Activated B cell treated with CpG ODN at 0.5 μM for 24 hours (primary cell): ENCODE measurements around the gene HEPHL1. TPM values are rescaled to one million over a fixed set of nuclear protein-coding genes. Genes with fewer than 3 reads are reported as not detected.
"Not testable (repeated sequence)": the region's sequence is repeated elsewhere in the genome, so short reads cannot be mapped to it uniquely, and the experiment has no call there.

ENCODE experiments used
- ATAC-seq: fragments of 200-7000 bp; cut with Tn5 transposase; one replicate; pipeline ENCODE4 v1.10.0; 2021; ENCODE audit warnings: low read depth, mild to moderate bottlenecking, moderate library complexity
- CTCF ChIA-PET: fragments of 350-600 bp; sonication (Branson Sonifier 250); formaldehyde crosslinking; loops from one replicate; lab custom pipeline; 2021; ENCODE audit warnings: antibody characterized with exemption; lab: Charles Lee
- POLR2A ChIA-PET: fragments of 350-600 bp; sonication (Branson Sonifier 250); formaldehyde crosslinking; loops from one replicate; lab custom pipeline; 2021; ENCODE audit warnings: antibody characterized with exemption; lab: Charles Lee
- DNase-seq: peaks from one replicate; pipeline ENCODE4 v3.0.0; 2022
- H3K27ac Mint-ChIP-seq: one replicate; pipeline ENCODE4 v1.8.0; 2020; ENCODE audit warnings: mixed read lengths
- H3K27me3 Mint-ChIP-seq: one replicate; pipeline ENCODE4 v1.8.0; 2021; ENCODE audit warnings: mixed read lengths
- H3K36me3 Mint-ChIP-seq: one replicate; pipeline ENCODE4 v1.8.0; 2021; ENCODE audit warnings: low read depth, mixed read lengths
- H3K4me1 Mint-ChIP-seq: one replicate; pipeline ENCODE4 v1.8.0; 2021; ENCODE audit warnings: mixed read lengths
- H3K4me3 Mint-ChIP-seq: one replicate; pipeline ENCODE4 v1.8.0; 2020; ENCODE audit warnings: mild to moderate bottlenecking, mixed read lengths
- H3K9me3 Mint-ChIP-seq: one replicate; pipeline ENCODE4 v1.8.0; 2020; ENCODE audit warnings: mixed read lengths
- intact Hi-C: fragments of 100-400 bp; cut with micrococcal nuclease; formaldehyde crosslinking; loops from one replicate; pipeline ENCODE4 v1.15.1; 2024
- total RNA-seq: library from RNA; stranded (reverse); gene quantifications from 2 replicates; pipeline ENCODE4 v1.2.3, GENCODE V29; 2022
- TF ChIP-seq, protein P1 (sequence below): fragments of 200-600 bp; IDR thresholded peaks from one replicate; pipeline ENCODE4 v1.8.0; 2022; ENCODE audit warnings: antibody characterized with exemption, mild to moderate bottlenecking

The HEPHL1 gene
- total RNA-seq, 1 donor from 2014 or later, result not detected

DNA sequence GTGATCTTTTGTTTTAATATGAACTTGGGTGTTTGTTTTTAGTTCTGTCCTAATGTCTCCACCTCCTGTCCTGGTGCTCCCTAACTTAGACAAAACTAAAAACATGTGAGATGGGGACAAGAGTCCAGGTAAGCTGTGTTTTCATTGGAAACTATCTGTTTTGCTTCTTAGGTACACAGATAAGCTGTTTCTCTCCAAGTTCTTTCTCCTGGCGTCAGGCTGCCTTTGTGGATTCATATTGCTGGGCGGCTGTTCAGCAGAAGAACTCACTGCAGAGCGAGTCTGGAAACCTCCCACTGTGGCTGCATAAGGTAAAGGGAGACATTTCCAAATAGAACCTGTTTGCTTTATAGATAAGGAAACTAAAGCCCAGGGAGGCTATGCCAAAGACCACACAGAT lies 132.2 kb downstream of the HEPHL1 start:
- intact Hi-C loops, result no loop called here
- CTCF ChIA-PET, result no interaction called here
- H3K4me3 Mint-ChIP-seq, result no peak overlapping the region

DNA sequence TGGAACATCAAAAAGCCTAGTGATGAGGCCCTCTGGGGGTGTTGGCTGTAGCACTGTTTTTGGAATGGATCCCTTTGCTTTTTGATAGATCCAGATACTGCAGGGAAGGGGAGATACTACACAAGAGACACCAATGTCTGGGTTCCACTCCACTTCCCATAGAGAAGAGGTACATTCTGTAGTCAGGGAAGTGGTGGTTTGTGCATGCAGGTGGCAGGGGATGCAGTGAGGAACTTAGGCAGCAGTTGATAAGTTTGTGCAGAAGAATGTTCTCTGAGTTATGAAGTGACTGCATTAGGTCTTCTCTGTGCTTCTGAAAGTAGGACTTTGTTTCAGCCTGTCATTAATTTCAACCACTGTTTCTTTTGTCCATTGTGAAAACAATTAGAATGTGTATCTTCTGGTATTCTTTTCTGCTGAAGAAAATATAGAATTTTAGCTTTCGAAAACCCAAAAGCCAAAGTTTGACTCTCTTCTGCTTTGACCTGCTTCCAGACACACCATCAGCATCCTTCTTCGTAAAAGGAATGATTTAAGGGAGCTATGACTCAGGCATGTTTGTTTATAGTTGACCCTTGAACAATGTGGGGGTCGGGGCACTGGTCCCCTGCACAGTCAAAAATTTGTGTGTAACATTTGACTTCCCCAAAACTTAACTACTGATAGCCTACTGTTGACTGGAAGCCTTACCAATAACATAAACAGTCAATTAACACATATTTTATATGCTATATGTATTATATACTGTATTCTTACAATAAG lies 133.1 kb downstream of the HEPHL1 start:
- Mint-ChIP-seq H3K9me3 (no peaks in the 10 kb centered on the region), H3K4me3 (no peak overlapping the region), H3K36me3 (peaks cover 22% of the 10 kb centered on the region), H3K4me1 (peaks cover 56% of the 10 kb centered on the region), H3K27me3 (no peaks in the 10 kb centered on the region), H3K27ac (peak overlapping the region; percentile 3)
- CTCF ChIA-PET, result no interaction called here
- TF ChIP-seq, protein P1, sequence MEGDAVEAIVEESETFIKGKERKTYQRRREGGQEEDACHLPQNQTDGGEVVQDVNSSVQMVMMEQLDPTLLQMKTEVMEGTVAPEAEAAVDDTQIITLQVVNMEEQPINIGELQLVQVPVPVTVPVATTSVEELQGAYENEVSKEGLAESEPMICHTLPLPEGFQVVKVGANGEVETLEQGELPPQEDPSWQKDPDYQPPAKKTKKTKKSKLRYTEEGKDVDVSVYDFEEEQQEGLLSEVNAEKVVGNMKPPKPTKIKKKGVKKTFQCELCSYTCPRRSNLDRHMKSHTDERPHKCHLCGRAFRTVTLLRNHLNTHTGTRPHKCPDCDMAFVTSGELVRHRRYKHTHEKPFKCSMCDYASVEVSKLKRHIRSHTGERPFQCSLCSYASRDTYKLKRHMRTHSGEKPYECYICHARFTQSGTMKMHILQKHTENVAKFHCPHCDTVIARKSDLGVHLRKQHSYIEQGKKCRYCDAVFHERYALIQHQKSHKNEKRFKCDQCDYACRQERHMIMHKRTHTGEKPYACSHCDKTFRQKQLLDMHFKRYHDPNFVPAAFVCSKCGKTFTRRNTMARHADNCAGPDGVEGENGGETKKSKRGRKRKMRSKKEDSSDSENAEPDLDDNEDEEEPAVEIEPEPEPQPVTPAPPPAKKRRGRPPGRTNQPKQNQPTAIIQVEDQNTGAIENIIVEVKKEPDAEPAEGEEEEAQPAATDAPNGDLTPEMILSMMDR, result no peak
- POLR2A ChIA-PET, result no interaction called here
- ATAC-seq (no peak), DNase-seq (no peak)
- intact Hi-C loops, result no loop called here

More for the DNA sequence above, 132.2 kb downstream of the HEPHL1 start:
- POLR2A ChIA-PET, result no interaction called here
- Mint-ChIP-seq H3K4me1 (peaks cover 61% of the 10 kb centered on the region), H3K9me3 (no peaks in the 10 kb centered on the region), H3K27me3 (no peaks in the 10 kb centered on the region), H3K27ac (peak overlapping the region; percentile 2), H3K36me3 (peaks cover 22% of the 10 kb centered on the region)
- DNase-seq, result no peak
- TF ChIP-seq, protein P1, result no peak
- no peak for ATAC-seq

DNA sequence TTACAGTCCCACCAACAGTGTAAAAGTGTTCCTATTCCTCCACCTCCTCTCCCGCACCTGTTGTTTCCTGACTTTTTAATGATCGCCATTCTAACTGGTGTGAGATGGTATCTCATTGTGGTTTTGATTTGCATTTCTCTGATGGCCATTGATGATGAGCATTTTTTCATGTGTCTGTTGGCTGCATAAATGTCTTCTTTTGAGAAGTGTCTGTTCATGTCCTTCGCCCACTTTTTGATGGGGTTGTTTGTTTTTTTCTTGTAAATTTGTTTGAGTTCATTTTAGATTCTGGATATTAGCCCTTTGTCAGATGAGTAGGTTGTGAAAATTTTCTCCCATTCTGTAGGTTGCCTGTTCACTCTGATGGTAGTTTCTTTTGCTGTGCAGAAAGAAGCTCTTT lies 136.2 kb downstream of the HEPHL1 start:
- CTCF ChIA-PET, H3K4me3 Mint-ChIP-seq, H3K27me3 Mint-ChIP-seq, DNase-seq, ATAC-seq, intact Hi-C loops, POLR2A ChIA-PET, H3K9me3 Mint-ChIP-seq, H3K27ac Mint-ChIP-seq: not testable (repeated sequence)
- Mint-ChIP-seq H3K36me3 (peaks cover 34% of the 10 kb centered on the region), H3K4me1 (peaks cover 48% of the 10 kb centered on the region)

Other genes with a start within 250 kb of the HEPHL1 start
- gene MED17, start 237.1 kb upstream of the HEPHL1 start, total RNA-seq, result 47.9 and 55.2 TPM in 2 replicates
- not detected in 2 replicates for gene VSTM5, start 170.7 kb upstream of the HEPHL1 start, total RNA-seq
- 9.2 and 11.2 TPM in 2 replicates for gene PANX1, start 107.5 kb downstream of the HEPHL1 start, total RNA-seq